Measurements from ENCODE around the gene C20orf96.

- TF ChIP-seq POLR2AphosphoS5 (IDR thresholded peaks at IDR 0.05; ENCODE audit: low read depth, low read length): no peak
- TF ChIP-seq POLR2A (IDR thresholded peaks at IDR 0.05; ENCODE audit: low read depth, low read length): no peak
- no peak for TF ChIP-seq TAF1 (IDR thresholded peaks at IDR 0.05; ENCODE audit: low read depth, low read length)
- no peak for TF ChIP-seq SPI1 (IDR thresholded peaks at IDR 0.05; ENCODE audit: low read depth, low read length)
These were observed 25.9 kb upstream of the C20orf96 start for GRCh38 chr20:316316-317068.

Data from GM12891 (cell line).